ENCODE results near the gene KCNMA1. TPM values are rescaled to one million over a fixed set of nuclear protein-coding genes. Genes with fewer than 3 reads are reported as not detected.
A peak's percentile ranks its signal among the peaks of the same experiment; 100 is the strongest.

Gene KCNMA1
- total and polyA plus RNA-seq, 10 of the 15 experiments (the other 5 are each of a cell fraction or from before 2014, with no cell fraction given), result 8.5 to 77.0 (median 21.3) TPM

GRCh38 chr10:77405771-77406241 lies 231.8 kb downstream of the KCNMA1 start:
- DNase-seq (ENCODE audit: low read depth, low spot score), result no peak
- POLR2A ChIA-PET, result interaction anchor here (0.6 kb wide), 1 partner anchor 47 kb away, joined by 3 read pairs; no protein-coding TSS in a partner anchor
- no peaks in the 10 kb centered on the region; the same call in 1 of the 2 replicates for H3K4me1 ChIP-seq (ENCODE audit: control insufficient read depth, insufficient read depth, low read length)
- TF ChIP-seq HSF1 (IDR thresholded peaks at IDR 0.05; ENCODE audit: low read depth, low read length) (no peak), CHD2 (IDR thresholded peaks at IDR 0.05; ENCODE audit: borderline replicate concordance, low read depth, low read length) (no peak), ZNF687 (IDR thresholded peaks at IDR 0.05) (0 out of 2 replicates have a peak, but pooled peaks have one; percentile 24), EZH2 (IDR thresholded peaks at IDR 0.05; ENCODE audit: borderline replicate concordance, control insufficient read depth, low read depth, low read length) (no peak), IKZF2 (IDR thresholded peaks at IDR 0.05) (peak; percentile 73 to 76), ZNF24 (IDR thresholded peaks at IDR 0.05) (no peak), ESRRA (IDR thresholded peaks at IDR 0.05; ENCODE audit: low read length) (no peak), CREM (IDR thresholded peaks at IDR 0.05; ENCODE audit: low read depth) (no peak), IKZF1 (conservative IDR thresholded peaks at IDR 0.05) (peak; percentile 82), RAD51 (IDR thresholded peaks at IDR 0.05) (peak; percentile 80), DPF2 (IDR thresholded peaks at IDR 0.05) (peak; percentile 51; the same call in 1 of the 2 replicates), ATF7 (IDR thresholded peaks at IDR 0.05; ENCODE audit: low read depth) (peak; percentile 53), ZNF274 (IDR thresholded peaks at IDR 0.05; ENCODE audit: insufficient read depth, insufficient read length) (no peak), KLF5 (IDR thresholded peaks at IDR 0.05; ENCODE audit: partially characterized antibody) (no peak), NR2C1 (IDR thresholded peaks at IDR 0.05) (no peak), NFYA (IDR thresholded peaks at IDR 0.05; ENCODE audit: borderline replicate concordance, low read depth, low read length) (no peak), YBX1 (IDR thresholded peaks at IDR 0.05) (no peak), USF1 (IDR thresholded peaks at IDR 0.05; ENCODE audit: borderline replicate concordance, extremely low read length, insufficient read depth, low read depth, low read length) (peak; percentile 26)

More at GRCh38 chr10:77405771-77406241, 231.8 kb downstream of the KCNMA1 start:
- Histone ChIP-seq H3K4me3 (no peak overlapping the region), H3K27ac (ENCODE audit: control insufficient read depth, insufficient read depth) (no peak overlapping the region), H3K79me2 (ENCODE audit: control insufficient read depth, insufficient read depth, low read length) (no peaks in the 10 kb centered on the region), H3K9me3 (replicated peaks; ENCODE audit: control insufficient read depth, insufficient read depth, low read length) (no peaks in the 10 kb centered on the region), H4K20me1 (ENCODE audit: control insufficient read depth, insufficient read depth) (no peaks in the 10 kb centered on the region), H3K9ac (ENCODE audit: control insufficient read depth, insufficient read depth, low read length) (no peak overlapping the region), H3K27me3 (replicated peaks in 1 of 2; ENCODE audit: control insufficient read depth in 2 of 2, insufficient read depth in 2 of 2, low read length in 1 of 2) (no peaks in the 10 kb centered on the region), H2AFZ (ENCODE audit: control insufficient read depth, low read depth, low read length) (no peak overlapping the region), H3K36me3 (ENCODE audit: control insufficient read depth in 2 of 2, insufficient read depth in 2 of 2, low read length in 1 of 2) (no peaks in the 10 kb centered on the region; a peak in 1 of 4 replicates), H3K4me2 (ENCODE audit: control insufficient read depth, insufficient read depth) (no peak overlapping the region)
- ChIA-PET RAD21 (ENCODE audit: unreplicated experiment) (interaction anchor here (0.7 to 1.1 kb wide), 6 partner anchors 11 to 229 kb away, joined by 3 to 5 read pairs (median 3); no protein-coding TSS in a partner anchor), CTCF (interaction anchor here (0.8 to 1.8 kb wide), 8 partner anchors 13 to 305 kb away, joined by 3 to 9 read pairs (median 4); no protein-coding TSS in a partner anchor), SMC1A (ENCODE audit: uncharacterized antibody, unreplicated experiment) (interaction anchor here (0.6 to 4.0 kb wide), 13 partner anchors 8 to 293 kb away, joined by 3 to 20 read pairs (median 3); no protein-coding TSS in a partner anchor)
- intact Hi-C loops (cut with micrococcal nuclease; ENCODE audit: unreplicated experiment), result loop anchor here (5.0 kb wide), 1 partner anchor 86 kb away; no protein-coding TSS in a partner anchor
- peak; percentile 86 for ATAC-seq
- FAIRE-seq, result no peak
- in situ Hi-C loops (cut with MboI), result no loop called here
- WGBS (ENCODE audit: insufficient coverage, insufficient replicate concordance, low lambda C conversion rate, missing lambda C conversion rate), result 22% methylated on average over 5 of the region's 5 CpGs
- BruUV-seq (replicated peaks), result no TSS peak
